Activated T-cell treated with anti-CD3 and anti-CD28 coated beads, Interleukin-2, amount 50 U/mL, for 72 hours (primary cell): Measurements from ENCODE around the gene GJB2. TPM values are rescaled to one million over a fixed set of nuclear protein-coding genes. Genes with fewer than 3 reads are reported as not detected.

Experiments used
- ATAC-seq, 2 donors: fragments of 150-1000 bp; cut with Tn5 transposase; replicated peaks in 1 of 2; 2 replicates each; pipeline ENCODE4 v1.10.0; 2021; ENCODE audit warnings: moderate library complexity in 2 of 2, mild to moderate bottlenecking in 1 of 2
- DNase-seq, 2 donors: peaks; one replicate each; pipeline ENCODE4 v3.0.0; 2021 to 2022; ENCODE audit warnings: mixed read lengths in 1 of 2
- H3K27ac Mint-ChIP-seq: one replicate; pipeline ENCODE4 v1.8.0; 2022; ENCODE audit warnings: mild to moderate bottlenecking, moderate library complexity, mixed read lengths
- H3K27me3 Mint-ChIP-seq: one replicate; pipeline ENCODE4 v1.8.0; 2022; ENCODE audit warnings: low read depth, mixed read lengths
- H3K36me3 Mint-ChIP-seq, 2 donors: one replicate each; pipeline ENCODE4 v1.8.0; 2022; ENCODE audit warnings: mixed read lengths in 2 of 2, mild to moderate bottlenecking in 1 of 2; ENCODE audit not compliant: insufficient read depth in 2 of 2
- H3K4me1 Mint-ChIP-seq: one replicate; pipeline ENCODE4 v1.8.0; 2022; ENCODE audit warnings: low read depth, mixed read lengths
- H3K4me3 Mint-ChIP-seq, 2 donors: one replicate each; pipeline ENCODE4 v1.8.0; 2022; ENCODE audit warnings: mild to moderate bottlenecking in 2 of 2, mixed read lengths in 2 of 2, moderate library complexity in 2 of 2
- H3K9me3 Mint-ChIP-seq, 2 donors: one replicate each; pipeline ENCODE4 v1.8.0; 2022; ENCODE audit warnings: mixed read lengths in 2 of 2
- total RNA-seq, 2 donors: library from RNA; stranded (reverse); gene quantifications; one replicate each; pipeline ENCODE4 v1.2.3, GENCODE V29; 2022

The GJB2 gene
- total RNA-seq, 2 donors from 2014 or later, result 1.8 to 5.9 TPM

DNA sequence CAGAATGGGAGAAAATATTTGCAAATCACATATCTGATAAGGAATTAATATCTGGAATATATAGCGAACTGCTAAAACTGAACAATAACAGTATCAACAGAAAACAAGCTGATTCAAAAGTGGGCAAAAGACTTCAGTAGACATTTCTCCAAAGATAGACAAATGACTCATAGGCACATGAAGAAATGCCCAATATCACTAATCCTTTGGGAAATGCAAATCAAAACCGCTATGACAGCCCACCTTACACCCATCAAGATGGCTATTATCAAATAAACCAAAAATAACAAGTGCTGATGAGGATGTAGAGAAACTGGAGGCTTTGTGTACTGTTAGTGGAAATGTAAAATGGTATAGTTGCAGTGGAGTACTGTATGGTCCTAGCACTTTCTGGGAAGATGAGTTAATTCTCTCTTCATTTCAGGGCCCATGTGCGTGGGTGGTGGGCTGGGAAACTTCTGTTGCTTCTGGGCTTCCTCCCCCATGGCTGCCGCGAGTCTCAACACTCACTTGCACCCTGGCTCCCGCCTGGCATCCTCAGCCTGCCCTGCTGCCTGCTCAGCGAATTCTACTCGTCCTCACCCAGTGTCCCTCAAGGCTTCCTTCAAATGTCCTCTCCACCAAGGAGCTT lies 19.5 kb downstream of the GJB2 start:
- ATAC-seq, result peak in 1 of 2 donors; percentile 1
- Mint-ChIP-seq H3K9me3 (peaks cover 0 to 1% of the 10 kb centered on the region in 2 donors), H3K4me3 (peak overlapping the region; percentile 11 to 36), H3K4me1 (peaks cover 28% of the 10 kb centered on the region), H3K27me3 (peaks cover 82% of the 10 kb centered on the region), H3K36me3 (no peaks in the 10 kb centered on the region), H3K27ac (no peak overlapping the region)
- no peak for DNase-seq

DNA sequence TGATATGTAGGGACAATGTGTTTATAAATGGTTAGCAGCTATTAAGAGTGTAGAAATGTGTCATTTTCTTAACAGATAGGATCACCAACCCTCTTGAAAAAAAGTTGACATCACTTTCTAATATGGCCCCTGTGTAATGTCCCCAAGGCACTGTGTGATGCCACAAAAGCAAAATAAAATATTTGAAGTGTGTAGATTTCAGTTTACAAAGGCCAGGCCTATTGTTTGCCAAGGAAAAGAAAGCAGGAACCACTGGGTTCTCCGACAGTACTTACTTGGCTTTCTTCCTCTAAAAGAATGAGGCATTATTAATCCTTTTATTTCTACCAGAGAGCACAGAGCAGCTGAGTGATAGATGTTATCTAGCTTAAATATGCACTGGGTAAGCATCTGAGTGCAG lies 21.4 kb downstream of the GJB2 start:
- Mint-ChIP-seq H3K36me3 (no peaks in the 10 kb centered on the region), H3K27ac (no peak overlapping the region), H3K4me1 (peaks cover 24% of the 10 kb centered on the region), H3K27me3 (peaks cover 86% of the 10 kb centered on the region), H3K4me3 (no peak overlapping the region), H3K9me3 (peaks cover 0 to 1% of the 10 kb centered on the region in 2 donors)
- DNase-seq, result no peak
- no peak for ATAC-seq

DNA sequence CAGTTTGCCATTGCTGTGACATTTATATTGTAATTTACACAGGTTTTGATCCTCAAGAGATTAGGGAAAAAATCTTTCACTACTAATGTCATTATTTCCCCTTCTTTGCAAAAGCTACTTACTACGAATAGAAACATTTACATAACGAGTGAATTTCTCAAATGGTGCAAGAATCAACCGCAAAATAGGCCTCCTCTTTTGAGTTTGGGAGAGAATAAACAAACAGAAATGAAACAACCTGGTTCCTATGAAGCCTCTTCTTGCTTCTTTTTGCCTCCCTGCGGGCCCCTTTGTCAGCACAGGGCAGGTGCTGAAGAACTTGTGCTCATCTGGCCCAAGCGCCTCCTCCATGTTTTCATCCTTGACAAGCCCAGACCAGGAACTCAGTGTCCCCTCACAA lies 21.8 kb downstream of the GJB2 start:
- Mint-ChIP-seq H3K36me3 (no peaks in the 10 kb centered on the region), H3K27ac (no peak overlapping the region), H3K27me3 (peaks cover 86% of the 10 kb centered on the region), H3K4me1 (peaks cover 24% of the 10 kb centered on the region), H3K9me3 (peaks cover 0 to 1% of the 10 kb centered on the region in 2 donors), H3K4me3 (no peak overlapping the region)
- DNase-seq (no peak), ATAC-seq (no peak)

DNA sequence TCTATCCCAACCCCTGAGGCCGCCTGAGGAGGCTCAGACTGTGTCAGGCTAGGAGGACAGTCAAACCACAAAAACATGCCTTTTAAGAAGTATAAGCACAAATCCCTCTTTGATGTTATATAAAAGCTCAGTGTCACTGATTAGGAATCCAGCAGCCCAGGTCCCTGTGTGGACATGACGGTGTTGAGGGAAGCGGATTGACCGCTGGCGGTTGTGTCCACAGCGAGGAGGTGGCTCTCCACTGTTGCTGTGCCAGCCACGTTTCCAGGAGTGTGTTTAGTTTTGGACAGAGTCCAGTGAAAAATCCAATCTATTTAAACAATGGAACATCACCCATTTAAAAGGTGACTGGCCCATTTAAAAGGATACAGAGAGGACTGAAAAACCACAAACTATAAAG lies 24.3 kb downstream of the GJB2 start:
- Mint-ChIP-seq H3K27ac (no peak overlapping the region), H3K4me3 (no peak overlapping the region), H3K4me1 (peaks cover 2% of the 10 kb centered on the region), H3K9me3 (peaks cover 0 to 1% of the 10 kb centered on the region in 2 donors), H3K27me3 (peaks cover 80% of the 10 kb centered on the region), H3K36me3 (no peaks in the 10 kb centered on the region)
- DNase-seq (no peak), ATAC-seq (no peak)

DNA sequence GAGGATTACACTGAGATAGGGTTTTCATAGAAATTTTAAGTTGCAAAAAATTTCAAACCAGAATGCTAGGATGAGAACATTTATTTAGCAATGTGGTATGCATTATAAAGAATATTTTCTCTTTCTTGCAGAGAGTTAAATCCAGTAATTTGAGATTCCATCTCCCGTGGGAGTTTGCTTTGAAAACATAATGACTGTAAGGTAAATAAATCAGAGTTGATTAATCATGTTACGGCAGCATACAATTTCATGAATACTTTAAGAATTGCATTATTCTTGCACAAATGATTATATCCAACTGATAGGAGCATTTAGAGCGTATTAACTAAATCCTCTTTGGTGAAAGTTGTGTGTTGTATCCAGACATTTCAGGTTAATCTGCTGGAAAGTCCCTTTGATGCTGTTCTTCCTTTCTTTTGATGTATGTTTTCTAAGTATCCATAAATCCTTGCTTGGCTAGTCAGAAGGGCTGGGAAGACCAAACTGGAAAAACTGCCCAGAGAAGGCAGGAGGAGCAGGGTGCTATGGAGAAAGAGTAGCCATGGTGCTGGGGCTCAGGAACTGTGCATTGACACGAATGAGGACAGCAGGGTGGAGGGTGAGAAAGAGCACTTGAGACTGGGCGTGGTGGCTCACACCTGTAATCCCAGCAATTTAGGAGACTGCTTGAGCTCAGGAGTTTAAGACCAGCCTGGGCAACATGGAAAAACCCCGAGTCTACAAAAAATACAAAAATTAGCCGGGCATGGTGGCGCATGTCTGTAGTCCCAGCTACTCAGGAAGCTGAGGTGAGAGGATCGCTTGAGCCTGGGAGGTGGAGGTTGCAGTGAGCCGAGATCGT lies 27.1 kb downstream of the GJB2 start:
- Mint-ChIP-seq H3K36me3 (no peaks in the 10 kb centered on the region), H3K4me3 (no peak overlapping the region), H3K27ac (no peak overlapping the region), H3K4me1 (peaks cover 6% of the 10 kb centered on the region), H3K27me3 (peaks cover 71% of the 10 kb centered on the region), H3K9me3 (no peaks in the 10 kb centered on the region)
- DNase-seq (no peak), ATAC-seq (no peak)

DNA sequence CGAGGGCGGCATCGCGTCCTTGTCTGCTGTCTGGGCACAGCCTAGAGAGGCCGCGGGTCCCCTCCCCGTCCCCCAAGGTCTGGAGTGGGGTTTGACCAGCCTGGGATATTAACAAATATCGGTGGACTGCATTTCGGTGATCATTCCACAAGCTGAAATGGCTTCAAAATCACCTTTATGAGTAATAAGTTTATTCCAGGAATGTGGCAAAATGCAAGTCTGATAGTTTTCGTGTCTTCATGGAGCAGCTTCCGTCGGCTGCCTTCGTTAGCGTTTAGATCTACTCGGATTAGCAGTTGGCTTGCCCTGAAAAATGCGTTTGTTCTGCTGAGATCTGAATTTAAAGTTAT lies 30.8 kb downstream of the GJB2 start:
- H3K9me3 Mint-ChIP-seq, result no peaks in the 10 kb centered on the region
- H3K36me3 Mint-ChIP-seq, result peaks cover 1 to 2% of the 10 kb centered on the region in 2 donors
- no peak for ATAC-seq
- H3K27ac Mint-ChIP-seq, result no peak overlapping the region
- H3K4me1 Mint-ChIP-seq, result peaks cover 15% of the 10 kb centered on the region
- H3K27me3 Mint-ChIP-seq, result peaks cover 59% of the 10 kb centered on the region
- peak overlapping the region; percentile 85 to 90 for H3K4me3 Mint-ChIP-seq
- DNase-seq, result no peak

DNA sequence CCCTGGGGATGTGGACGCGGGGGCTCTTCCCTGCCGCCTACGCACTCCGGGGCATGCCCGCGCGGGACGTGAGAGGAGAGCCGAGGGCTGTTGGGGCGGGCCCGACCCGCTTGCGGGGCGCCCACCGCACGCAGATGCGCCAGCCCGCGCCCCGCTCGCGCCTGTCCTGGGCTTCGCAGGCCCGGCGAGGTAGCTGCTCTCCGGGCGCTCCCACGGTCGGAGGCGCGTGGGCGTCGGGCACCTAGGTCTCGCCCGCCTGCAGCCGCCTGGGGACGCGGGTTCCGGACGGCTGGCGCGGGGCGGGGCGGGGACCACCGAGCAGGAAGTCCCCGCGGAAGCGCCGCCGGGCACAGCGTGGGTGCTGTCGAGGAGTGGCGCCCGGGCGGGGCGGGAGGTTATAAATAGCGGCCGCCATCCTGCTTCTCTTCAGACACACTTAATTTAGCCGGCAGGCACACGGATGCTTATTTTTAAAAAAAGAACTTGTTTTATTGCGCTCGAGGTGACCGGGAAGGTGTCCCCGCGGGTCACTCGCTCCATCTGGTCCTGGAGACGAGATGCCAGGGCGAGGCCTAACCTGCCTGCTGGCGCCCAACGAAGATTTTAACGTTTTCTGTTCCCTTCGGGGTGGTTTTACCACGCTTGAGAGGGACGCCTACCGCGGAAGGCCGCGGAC lies 31.3 kb downstream of the GJB2 start:
- ATAC-seq, result peak; percentile 74
- Mint-ChIP-seq H3K27me3 (peaks cover 56% of the 10 kb centered on the region), H3K27ac (no peak overlapping the region)

DNA sequence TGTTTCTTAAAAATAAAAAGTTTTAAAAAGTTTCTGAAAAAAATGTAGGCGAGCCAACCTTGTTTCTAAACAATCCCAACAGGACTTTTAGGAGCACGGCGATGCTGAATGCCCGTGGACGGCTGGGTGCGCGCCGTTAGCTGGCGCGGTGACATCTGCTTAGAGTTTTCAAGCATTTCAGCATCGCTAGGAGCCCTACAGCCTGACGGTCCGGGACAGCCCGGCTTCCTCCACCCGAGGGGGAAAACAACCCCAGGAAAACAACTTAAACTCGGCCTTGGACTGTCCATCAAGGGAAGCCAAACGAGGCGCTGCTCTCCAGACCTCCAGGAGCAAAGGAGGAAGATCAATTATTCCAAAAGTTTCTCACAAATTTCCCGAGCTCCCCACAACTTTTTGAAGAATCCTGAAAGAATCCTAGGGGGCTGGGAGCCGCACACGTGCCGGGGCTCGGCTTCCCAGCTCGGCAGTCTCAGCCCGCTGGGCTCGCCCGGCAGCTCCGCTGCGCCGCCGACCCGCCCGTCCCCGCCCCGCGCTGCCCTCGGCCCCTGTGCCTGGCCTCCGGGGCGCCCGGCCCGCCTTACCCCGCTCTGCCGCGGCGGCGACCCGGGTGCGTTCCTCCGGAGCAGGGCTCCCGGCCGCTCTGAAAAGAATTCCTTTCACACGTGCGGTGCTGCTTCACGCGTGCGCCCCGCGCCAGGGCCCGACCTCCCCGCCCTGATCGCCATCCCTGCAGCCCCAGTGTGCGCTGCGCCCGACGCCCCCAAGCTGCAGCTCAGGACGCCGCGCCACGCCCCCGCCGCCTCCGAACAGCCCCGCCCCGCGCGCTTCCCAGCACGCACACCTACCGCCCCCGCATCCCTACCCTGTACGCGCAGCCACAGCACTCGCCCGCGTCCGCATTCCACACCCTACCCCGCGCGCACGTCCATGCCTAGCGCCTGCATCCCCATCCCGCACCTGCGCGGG lies 32.1 kb downstream of the GJB2 start, which contains the start of gene GJA3:
Gene GJA3, minus strand, starts transcription at position 747 of the 969 bp plus-strand sequence. CDS start 17,764 bp downstream, outside the sequence.
- H3K9me3 Mint-ChIP-seq, result no peaks in the 10 kb centered on the region
- peak within 1 kb of the TSS; percentile 92 to 95 for H3K4me3 Mint-ChIP-seq
- DNase-seq, result peak; percentile 73 to 74
- ATAC-seq, result peak; percentile 70 to 74
- peak within 1 kb of the TSS; percentile 70 for H3K27ac Mint-ChIP-seq
- peaks cover 15% of the 10 kb centered on the region for H3K4me1 Mint-ChIP-seq
- H3K36me3 Mint-ChIP-seq, result peaks cover 1 to 2% of the 10 kb centered on the region in 2 donors
- peaks cover 48% of the 10 kb centered on the region for H3K27me3 Mint-ChIP-seq

More for the DNA sequence above, 31.3 kb downstream of the GJB2 start:
- Mint-ChIP-seq H3K36me3 (peaks cover 1 to 2% of the 10 kb centered on the region in 2 donors), H3K9me3 (no peaks in the 10 kb centered on the region), H3K4me3 (peak overlapping the region; percentile 85 to 90), H3K4me1 (peaks cover 15% of the 10 kb centered on the region)
- DNase-seq, result peak; percentile 77

DNA sequence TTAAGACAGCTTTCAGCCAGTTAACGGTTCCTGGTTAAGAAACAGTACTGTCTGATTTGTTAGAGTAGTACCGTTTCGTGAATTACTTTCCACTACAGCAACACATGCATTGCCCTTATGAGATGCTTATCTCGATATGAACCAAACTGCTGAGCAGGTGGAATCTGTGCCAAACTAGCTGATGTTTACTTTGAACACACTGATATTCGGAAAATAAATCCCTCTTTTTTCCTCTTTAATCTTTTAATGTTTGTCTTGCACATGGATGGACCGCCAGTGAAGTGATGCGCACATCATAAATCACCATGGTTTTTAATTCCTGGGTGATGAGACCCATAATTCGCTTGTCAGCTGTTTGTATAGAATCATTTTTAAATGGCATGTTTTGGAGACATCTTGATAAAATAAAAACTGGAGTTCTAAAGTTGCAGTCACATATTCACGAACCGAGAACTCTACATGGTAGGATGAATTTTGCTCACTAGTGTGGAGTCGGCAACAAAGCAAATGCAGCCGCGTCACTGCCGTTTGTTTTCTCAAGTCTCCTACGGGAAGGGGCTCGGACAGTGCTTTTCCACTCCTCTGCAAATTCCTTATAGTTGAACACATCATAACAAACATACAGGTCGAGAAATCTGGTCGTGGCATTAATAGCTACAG lies 33.0 kb downstream of the GJB2 start:
- H3K9me3 Mint-ChIP-seq, result no peaks in the 10 kb centered on the region
- ATAC-seq (no peak), DNase-seq (no peak)
- H3K27me3 Mint-ChIP-seq, result peaks cover 42% of the 10 kb centered on the region
- peaks cover 15% of the 10 kb centered on the region for H3K4me1 Mint-ChIP-seq
- peaks cover 1 to 2% of the 10 kb centered on the region in 2 donors for H3K36me3 Mint-ChIP-seq
- peak overlapping the region; percentile 26 for H3K27ac Mint-ChIP-seq
- H3K4me3 Mint-ChIP-seq, result peak overlapping the region; percentile 92 to 95

DNA sequence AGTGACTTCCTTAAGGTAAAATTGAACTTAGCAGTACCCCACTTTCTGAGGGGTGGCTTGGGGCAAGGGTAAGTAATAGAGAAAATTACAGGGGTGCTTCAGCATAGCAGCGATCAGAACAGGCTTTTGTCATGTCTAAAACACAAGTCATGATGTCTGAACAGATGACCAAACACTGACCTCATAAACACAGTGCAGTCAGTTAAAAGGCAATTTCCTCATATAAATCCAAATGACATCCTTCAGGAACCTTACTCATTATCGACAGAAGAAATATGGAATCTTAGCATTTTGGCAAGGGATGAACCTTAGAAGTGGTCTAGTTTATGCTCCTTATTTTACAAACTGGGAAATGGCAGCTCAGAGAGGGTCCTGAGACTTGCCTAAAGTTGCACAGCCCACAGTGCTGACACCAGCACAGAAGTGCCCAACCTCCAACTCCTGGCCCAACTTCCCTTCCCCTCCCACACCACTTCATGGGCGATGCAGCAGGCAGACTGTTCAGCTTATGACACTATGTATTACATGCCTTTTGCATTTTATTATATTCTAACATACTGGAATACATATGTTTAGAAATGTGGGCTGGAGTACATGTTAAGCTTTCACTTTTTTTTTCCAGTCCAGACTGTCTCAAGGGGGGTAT lies 35.5 kb downstream of the GJB2 start:
- Mint-ChIP-seq H3K4me1 (peaks cover 15% of the 10 kb centered on the region), H3K27me3 (peaks cover 29% of the 10 kb centered on the region), H3K36me3 (peaks cover 1 to 2% of the 10 kb centered on the region in 2 donors), H3K9me3 (no peaks in the 10 kb centered on the region), H3K4me3 (no peak overlapping the region), H3K27ac (no peak overlapping the region)
- ATAC-seq (no peak), DNase-seq (no peak)

DNA sequence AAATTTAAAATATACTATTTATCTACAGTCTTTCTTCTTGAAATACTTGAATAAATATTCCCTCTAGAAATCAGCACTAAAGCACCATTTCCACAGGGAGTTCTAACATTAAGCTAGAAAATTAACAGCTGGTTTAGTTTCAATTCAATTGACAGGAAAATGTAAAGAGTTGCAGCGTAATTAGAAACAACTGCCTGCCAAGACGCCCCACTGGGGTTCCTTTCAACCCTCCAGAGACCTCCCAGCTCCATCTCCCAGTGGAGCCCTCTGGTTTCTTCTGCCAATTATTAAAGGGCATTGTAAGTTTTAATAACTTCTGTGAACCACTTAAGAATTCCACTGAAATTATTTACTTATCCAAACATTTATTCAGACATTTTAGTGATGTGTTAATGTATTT lies 36.0 kb downstream of the GJB2 start:
- DNase-seq (no peak), ATAC-seq (no peak)
- Mint-ChIP-seq H3K27me3 (peaks cover 23% of the 10 kb centered on the region), H3K27ac (no peak overlapping the region), H3K9me3 (no peaks in the 10 kb centered on the region), H3K4me3 (no peak overlapping the region), H3K36me3 (peaks cover 1 to 2% of the 10 kb centered on the region in 2 donors), H3K4me1 (peaks cover 10% of the 10 kb centered on the region)
